Smooth muscle cell (in vitro differentiated cells): ENCODE results near the gene CATSPERE. TPM values are rescaled to one million over a fixed set of nuclear protein-coding genes. Genes with fewer than 3 reads are reported as not detected.

ENCODE experiments used
- DNase-seq: peaks from one replicate; lab custom pipeline; 2025; ENCODE audit not compliant: unreplicated experiment; lab: John Stamatoyannopoulos, UW
- H2AFZ ChIP-seq: fragments of 200-600 bp; sonication (generic); 2 replicates; pipeline ENCODE4 v1.6.0; 2016; ENCODE audit warnings: antibody characterized with exemption, low read depth, mild to moderate bottlenecking
- H3F3A ChIP-seq: fragments of 200-600 bp; sonication (generic); 2 replicates; pipeline ENCODE4 v1.6.0; 2017; ENCODE audit warnings: antibody characterized with exemption, low read depth
- H3K27ac ChIP-seq: fragments of 200-600 bp; sonication (generic); 2 replicates; pipeline ENCODE4 v1.5.1; 2016; ENCODE audit warnings: low read depth, mild to moderate bottlenecking
- H3K27me3 ChIP-seq: fragments of 200-600 bp; sonication (generic); 2 replicates; pipeline ENCODE4 v1.6.1; 2016; ENCODE audit warnings: low read depth, mild to moderate bottlenecking
- H3K36me3 ChIP-seq: fragments of 200-600 bp; sonication (generic); 2 replicates; pipeline ENCODE4 v1.5.1; 2016; ENCODE audit warnings: low read depth
- H3K4me1 ChIP-seq: fragments of 200-600 bp; sonication (generic); 2 replicates; pipeline ENCODE4 v1.5.1; 2016; ENCODE audit warnings: low read depth
- H3K4me2 ChIP-seq: fragments of 200-600 bp; sonication (generic); 2 replicates; pipeline ENCODE4 v1.6.0; 2016; ENCODE audit warnings: mild to moderate bottlenecking
- H3K4me3 ChIP-seq: fragments of 200-600 bp; sonication (generic); 2 replicates; pipeline ENCODE4 v1.5.1; 2016; ENCODE audit warnings: mild to moderate bottlenecking
- H3K79me2 ChIP-seq: fragments of 200-600 bp; sonication (generic); 2 replicates; pipeline ENCODE4 v1.6.0; 2016; ENCODE audit warnings: low read depth, mild to moderate bottlenecking
- H3K9ac ChIP-seq: fragments of 200-600 bp; sonication (generic); 2 replicates; pipeline ENCODE4 v1.6.0; 2016; ENCODE audit warnings: low read depth
- H3K9me3 ChIP-seq: fragments of 200-600 bp; sonication (generic); replicated peaks from 2 replicates; pipeline ENCODE4 v1.5.1; 2016; ENCODE audit warnings: low read depth
- H4K20me1 ChIP-seq: fragments of 200-600 bp; sonication (generic); 2 replicates; pipeline ENCODE4 v1.6.0; 2016; ENCODE audit warnings: low read depth
- WGBS: methylation state at CpG from one replicate; pipeline ENCODE4 v1.1.7; 2016; ENCODE audit warnings: low lambda C conversion rate; 5-methylcytosine and 5-hydroxymethylcytosine counted together
- polyA plus RNA-seq: library from polyadenylated mRNA; unstranded; fragments of >200 nt; fragmentation: Nextera tagmentation; extraction: Ambion mirVana; gene quantifications from 2 replicates; pipeline ENCODE4 v1.2.1, GENCODE V29; 2016
- total RNA-seq: library from RNA; depleted of rRNA; stranded (reverse); fragments of >200 nt; gene quantifications from 2 replicates; pipeline ENCODE4 v1.2.3, GENCODE V29; 2014
- TF ChIP-seq, protein P1 (sequence below): fragments of 200-600 bp; sonication (generic); IDR thresholded peaks from 2 replicates; pipeline ENCODE4 v1.5.1; 2017; ENCODE audit warnings: borderline replicate concordance, mild to moderate bottlenecking, antibody characterized with exemption; ENCODE audit not compliant: insufficient read depth, poor library complexity, severe bottlenecking

CATSPERE gene
- total and polyA plus RNA-seq, 2 experiments from 2014 or later, result 0.11 to 0.63 TPM

DNA sequence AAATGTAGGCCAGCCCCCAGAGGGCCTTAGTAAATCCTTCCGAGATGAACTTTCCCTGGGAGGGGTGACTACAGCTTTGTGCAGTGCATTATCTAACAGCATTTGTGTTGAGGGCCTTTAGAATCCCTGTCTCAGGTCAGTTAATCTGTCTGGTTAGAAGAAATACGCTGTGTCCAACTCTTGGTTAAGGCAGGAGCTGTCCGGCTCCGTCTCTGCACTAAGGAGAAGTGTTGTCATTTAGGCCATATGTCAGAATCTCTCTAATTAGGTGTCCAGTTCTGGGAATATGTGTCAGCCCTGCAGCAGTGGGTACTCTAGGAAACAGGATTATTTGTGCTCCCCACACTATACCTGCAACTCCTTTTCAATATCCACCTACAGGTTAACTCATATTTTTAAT, 124.8 kb downstream of the CATSPERE start:
- Histone ChIP-seq H3K27me3 (no peaks in the 10 kb centered on the region), H3K9me3 (no peaks in the 10 kb centered on the region), H3K9ac (no peak overlapping the region), H2AFZ (no peak overlapping the region), H3K4me2 (no peak overlapping the region), H3K4me1 (no peaks in the 10 kb centered on the region), H4K20me1 (no peaks in the 10 kb centered on the region), H3K27ac (no peak overlapping the region), H3K79me2 (no peaks in the 10 kb centered on the region), H3K36me3 (no peaks in the 10 kb centered on the region), H3K4me3 (no peak overlapping the region), H3F3A (no peaks in the 10 kb centered on the region)
- 94% methylated on average over 4 of the region's 4 CpGs for WGBS
- no peak for DNase-seq
- TF ChIP-seq, protein P1, sequence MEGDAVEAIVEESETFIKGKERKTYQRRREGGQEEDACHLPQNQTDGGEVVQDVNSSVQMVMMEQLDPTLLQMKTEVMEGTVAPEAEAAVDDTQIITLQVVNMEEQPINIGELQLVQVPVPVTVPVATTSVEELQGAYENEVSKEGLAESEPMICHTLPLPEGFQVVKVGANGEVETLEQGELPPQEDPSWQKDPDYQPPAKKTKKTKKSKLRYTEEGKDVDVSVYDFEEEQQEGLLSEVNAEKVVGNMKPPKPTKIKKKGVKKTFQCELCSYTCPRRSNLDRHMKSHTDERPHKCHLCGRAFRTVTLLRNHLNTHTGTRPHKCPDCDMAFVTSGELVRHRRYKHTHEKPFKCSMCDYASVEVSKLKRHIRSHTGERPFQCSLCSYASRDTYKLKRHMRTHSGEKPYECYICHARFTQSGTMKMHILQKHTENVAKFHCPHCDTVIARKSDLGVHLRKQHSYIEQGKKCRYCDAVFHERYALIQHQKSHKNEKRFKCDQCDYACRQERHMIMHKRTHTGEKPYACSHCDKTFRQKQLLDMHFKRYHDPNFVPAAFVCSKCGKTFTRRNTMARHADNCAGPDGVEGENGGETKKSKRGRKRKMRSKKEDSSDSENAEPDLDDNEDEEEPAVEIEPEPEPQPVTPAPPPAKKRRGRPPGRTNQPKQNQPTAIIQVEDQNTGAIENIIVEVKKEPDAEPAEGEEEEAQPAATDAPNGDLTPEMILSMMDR, result no peak

DNA sequence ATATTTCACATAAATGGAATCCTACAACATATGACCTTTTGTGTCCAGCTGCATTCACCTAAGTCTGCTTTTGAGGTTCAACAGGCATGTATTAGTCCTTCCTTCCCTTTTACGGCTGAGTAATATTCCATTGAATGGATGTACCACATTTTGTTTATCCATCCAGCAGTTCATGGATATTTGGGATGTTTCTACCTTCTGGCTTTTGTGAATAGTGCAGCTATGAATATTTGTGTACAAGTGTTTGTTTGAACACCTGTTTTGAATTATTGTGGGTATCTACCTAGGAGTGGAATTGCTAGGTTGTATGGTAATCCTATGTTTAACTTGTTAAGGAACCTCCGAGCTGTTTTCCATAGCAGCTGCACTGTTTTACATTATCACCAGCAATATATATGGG, 129.6 kb downstream of the CATSPERE start:
- TF ChIP-seq, protein P1, result no peak
- Histone ChIP-seq H3K27ac (no peak overlapping the region), H3K9ac (no peak overlapping the region), H3K4me2 (no peak overlapping the region), H2AFZ (no peak overlapping the region), H3K4me3 (no peak overlapping the region), H3F3A (no peaks in the 10 kb centered on the region), H3K27me3 (no peaks in the 10 kb centered on the region), H4K20me1 (no peaks in the 10 kb centered on the region), H3K4me1 (no peaks in the 10 kb centered on the region), H3K79me2 (no peaks in the 10 kb centered on the region), H3K9me3 (no peaks in the 10 kb centered on the region), H3K36me3 (no peaks in the 10 kb centered on the region)
- 95% methylated on average over 2 of the region's 2 CpGs for WGBS
- no peak for DNase-seq

DNA sequence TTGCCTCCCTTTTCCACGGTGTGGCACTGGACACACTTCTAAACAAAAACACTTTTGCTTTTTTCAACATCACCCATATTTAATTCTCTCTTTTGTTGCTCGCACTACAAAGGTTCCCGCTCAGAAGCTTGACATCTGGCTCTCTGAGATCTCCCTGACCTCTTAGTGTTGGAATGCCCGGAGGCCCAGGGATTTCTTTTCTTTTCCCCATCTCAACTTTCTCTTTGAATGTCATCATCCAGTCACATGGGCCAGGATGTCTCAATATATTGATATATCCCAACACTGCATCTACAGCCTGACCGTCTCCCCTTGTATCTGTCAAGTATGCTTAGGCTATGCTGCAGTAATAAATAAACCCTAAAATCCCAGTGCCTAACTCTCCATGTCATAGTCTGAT, 137.5 kb downstream of the CATSPERE start:
- H3K27ac ChIP-seq, result no peak overlapping the region
- DNase-seq, result no peak
- WGBS, result 95% methylated on average over 5 of the region's 5 CpGs
- no peak overlapping the region for H3K4me2 ChIP-seq
- H4K20me1 ChIP-seq, result no peaks in the 10 kb centered on the region
- no peak overlapping the region for H3K4me3 ChIP-seq
- H3K36me3 ChIP-seq, result no peaks in the 10 kb centered on the region
- H3K9me3 ChIP-seq, result no peaks in the 10 kb centered on the region
- TF ChIP-seq, protein P1, result no peak
- no peaks in the 10 kb centered on the region for H3F3A ChIP-seq
- no peaks in the 10 kb centered on the region for H3K27me3 ChIP-seq
- no peak overlapping the region for H2AFZ ChIP-seq
- H3K4me1 ChIP-seq, result peaks cover 3% of the 10 kb centered on the region
- H3K9ac ChIP-seq, result no peak overlapping the region
- H3K79me2 ChIP-seq, result no peaks in the 10 kb centered on the region

DNA sequence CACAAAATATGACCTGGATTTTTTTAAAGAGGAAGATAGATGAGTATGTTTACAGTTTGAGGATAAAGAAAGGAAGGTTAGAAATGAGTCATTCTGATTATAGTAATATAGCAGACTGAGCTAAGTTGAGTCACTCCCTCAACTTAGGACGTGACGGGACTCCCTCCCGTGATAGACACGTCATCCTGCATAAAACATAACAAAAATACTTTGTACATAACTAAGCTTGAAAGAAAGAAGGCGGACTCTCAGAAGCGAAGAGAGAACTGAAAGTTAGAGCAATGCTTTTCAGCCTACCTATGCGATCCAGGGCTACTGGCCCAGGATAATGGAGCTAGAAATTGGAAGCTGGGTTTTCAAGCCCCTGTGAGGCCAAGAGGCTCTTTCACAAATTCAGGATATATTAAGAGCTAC, 138.9 kb downstream of the CATSPERE start:
- TF ChIP-seq, protein P1, result no peak
- Histone ChIP-seq H3F3A (no peaks in the 10 kb centered on the region), H2AFZ (peak overlapping the region; percentile 53)

More for the DNA sequence above, 138.9 kb downstream of the CATSPERE start:
- peak overlapping the region; percentile 77 for H3K4me2 ChIP-seq
- 29% methylated on average over 7 of the region's 7 CpGs for WGBS
- peak overlapping the region; percentile 30 for H3K4me3 ChIP-seq
- DNase-seq, result no peak
- no peaks in the 10 kb centered on the region for H3K27me3 ChIP-seq
- no peaks in the 10 kb centered on the region for H3K36me3 ChIP-seq
- peak overlapping the region; percentile 87 for H3K9ac ChIP-seq
- H3K4me1 ChIP-seq, result peaks cover 3% of the 10 kb centered on the region
- no peaks in the 10 kb centered on the region for H3K9me3 ChIP-seq
- H3K79me2 ChIP-seq, result no peaks in the 10 kb centered on the region
- H3K27ac ChIP-seq, result peak overlapping the region; percentile 91
- H4K20me1 ChIP-seq, result no peaks in the 10 kb centered on the region
